ACC112 (cell line): Measurements from ENCODE around the gene RNF149.

Source experiments
- H2AFZ ChIP-seq: fragments of 200-600 bp; sonication (generic); one replicate; pipeline ENCODE4 v1.6.0; 2017; ENCODE audit warnings: antibody characterized with exemption, low read length; ENCODE audit not compliant: unreplicated experiment
- H3K27ac ChIP-seq: fragments of 200-600 bp; sonication (generic); 2 replicates; pipeline ENCODE4 v1.5.1; 2014; ENCODE audit warnings: low read depth, mild to moderate bottlenecking, antibody characterized with exemption, low read length, moderate library complexity
- H3K27me3 ChIP-seq: fragments of 200-600 bp; sonication (generic); 2 replicates; pipeline ENCODE4 v1.6.1; 2014; ENCODE audit warnings: mild to moderate bottlenecking, antibody characterized with exemption, low read length, moderate library complexity, mixed read lengths; ENCODE audit not compliant: insufficient read depth
- H3K36me3 ChIP-seq: fragments of 200-600 bp; sonication (generic); 2 replicates; pipeline ENCODE4 v1.6.1; 2016; ENCODE audit warnings: mild to moderate bottlenecking, antibody characterized with exemption, low read length, moderate library complexity, mixed read lengths; ENCODE audit not compliant: insufficient read depth
- H3K4me1 ChIP-seq: fragments of 200-600 bp; sonication (generic); one replicate; pipeline ENCODE4 v1.6.1; 2016; ENCODE audit warnings: low read length, mixed read lengths; ENCODE audit not compliant: insufficient read depth, unreplicated experiment, control insufficient read depth
- H3K4me3 ChIP-seq: fragments of 200-600 bp; sonication (generic); 2 replicates; pipeline ENCODE4 v1.5.1; 2014; ENCODE audit warnings: mild to moderate bottlenecking, low read depth, low read length
- H3K79me2 ChIP-seq: fragments of 200-600 bp; sonication (generic); one replicate; pipeline ENCODE4 v1.6.0; 2016; ENCODE audit warnings: low read length; ENCODE audit not compliant: control insufficient read depth, unreplicated experiment, insufficient read depth

Gene RNF149

GRCh38 chr2:101295895-101296294 lies 12.6 kb downstream of the RNF149 start:
- Histone ChIP-seq H2AFZ (no peak overlapping the region), H3K27me3 (no peaks in the 10 kb centered on the region), H3K36me3 (peaks cover 19% of the 10 kb centered on the region), H3K79me2 (peaks cover 74% of the 10 kb centered on the region), H3K4me1 (peaks cover 13% of the 10 kb centered on the region), H3K27ac (no peak overlapping the region), H3K4me3 (no peak overlapping the region)

DNA sequence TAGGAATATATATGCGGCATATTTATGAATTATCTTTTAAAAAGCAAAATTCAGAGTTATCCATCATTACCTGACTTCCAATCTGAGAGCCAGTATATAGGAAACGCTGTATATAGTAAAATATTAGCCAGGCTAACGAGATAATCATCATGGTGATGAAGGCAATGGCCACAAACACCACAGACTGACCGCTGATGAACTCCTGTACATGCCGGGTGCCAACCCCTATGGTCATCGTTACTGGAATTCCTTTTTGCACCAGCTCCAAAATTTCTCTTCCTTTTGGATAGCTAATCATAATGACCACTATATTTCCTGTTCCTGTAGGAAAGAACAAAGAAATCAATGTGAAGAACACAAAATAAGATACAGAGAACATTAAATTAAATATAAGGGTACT lies 13.6 kb downstream of the RNF149 start:
- H3K36me3 ChIP-seq, result peaks cover 19% of the 10 kb centered on the region
- H3K4me3 ChIP-seq, result no peak overlapping the region
- peaks cover 13% of the 10 kb centered on the region for H3K4me1 ChIP-seq
- H2AFZ ChIP-seq, result no peak overlapping the region
- H3K27ac ChIP-seq, result no peak overlapping the region
- H3K79me2 ChIP-seq, result peaks cover 64% of the 10 kb centered on the region
- no peaks in the 10 kb centered on the region for H3K27me3 ChIP-seq

DNA sequence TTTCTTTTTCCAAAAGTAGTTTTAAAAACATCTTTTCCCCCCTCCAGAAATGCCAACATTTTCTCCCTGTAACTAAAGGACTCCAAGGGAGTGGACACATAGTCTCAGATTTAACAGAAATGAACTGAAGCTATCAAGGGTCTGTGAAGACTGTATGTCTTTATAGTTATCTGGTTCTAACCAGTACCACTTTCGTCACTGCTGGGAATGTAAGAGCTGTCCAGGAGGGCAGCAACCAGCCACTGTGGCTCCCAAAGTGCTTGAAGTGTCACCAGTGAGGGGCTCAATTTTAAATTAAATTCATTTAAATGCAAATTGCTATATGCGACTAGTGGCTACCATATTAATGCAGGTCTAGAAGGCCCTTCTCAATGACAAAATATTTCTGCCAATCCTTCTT lies 15.0 kb downstream of the RNF149 start:
- Histone ChIP-seq H3K4me1 (peaks cover 13% of the 10 kb centered on the region), H3K27ac (no peak overlapping the region), H3K79me2 (peaks cover 51% of the 10 kb centered on the region)

DNA sequence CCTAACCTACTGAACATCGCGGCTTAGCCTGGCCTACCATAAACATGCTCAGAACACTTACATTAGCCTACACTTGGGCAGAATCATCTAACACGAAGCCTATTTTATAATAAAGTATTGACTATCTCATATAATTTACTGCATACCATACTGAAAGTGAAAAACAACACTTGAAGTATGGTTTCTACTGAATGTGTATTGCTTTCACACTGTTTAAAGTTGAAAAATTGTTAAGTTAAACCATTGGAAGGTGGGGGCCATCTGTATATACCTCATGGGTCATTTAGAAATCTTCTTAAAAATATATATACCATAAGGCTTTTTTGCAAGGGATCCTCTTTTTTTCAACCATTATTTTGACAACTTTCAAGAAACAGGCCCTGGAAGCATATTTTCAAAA lies 16.5 kb downstream of the RNF149 start:
- Histone ChIP-seq H3K27ac (no peak overlapping the region), H3K27me3 (no peaks in the 10 kb centered on the region), H3K4me1 (peaks cover 10% of the 10 kb centered on the region), H3K4me3 (no peak overlapping the region), H3K36me3 (peaks cover 31% of the 10 kb centered on the region), H2AFZ (no peak overlapping the region), H3K79me2 (peaks cover 40% of the 10 kb centered on the region)

More for the DNA sequence above, 15.0 kb downstream of the RNF149 start:
- Histone ChIP-seq H3K4me3 (no peak overlapping the region), H3K27me3 (no peaks in the 10 kb centered on the region), H2AFZ (no peak overlapping the region), H3K36me3 (peaks cover 24% of the 10 kb centered on the region)

- Histone ChIP-seq H3K27me3 (no peaks in the 10 kb centered on the region), H3K79me2 (peaks cover 28% of the 10 kb centered on the region), H3K4me1 (peaks cover 1% of the 10 kb centered on the region), H3K4me3 (no peak overlapping the region), H3K36me3 (peaks cover 40% of the 10 kb centered on the region), H2AFZ (no peak overlapping the region), H3K27ac (no peak overlapping the region)
These were observed 17.8 kb downstream of the RNF149 start for GRCh38 chr2:101290711-101291110.

GRCh38 chr2:101287303-101287702 lies 21.2 kb downstream of the RNF149 start:
- Histone ChIP-seq H2AFZ (no peak overlapping the region), H3K27ac (no peak overlapping the region), H3K4me1 (no peaks in the 10 kb centered on the region), H3K79me2 (peaks cover 6% of the 10 kb centered on the region), H3K36me3 (peaks cover 36% of the 10 kb centered on the region), H3K4me3 (no peak overlapping the region), H3K27me3 (no peaks in the 10 kb centered on the region)

DNA sequence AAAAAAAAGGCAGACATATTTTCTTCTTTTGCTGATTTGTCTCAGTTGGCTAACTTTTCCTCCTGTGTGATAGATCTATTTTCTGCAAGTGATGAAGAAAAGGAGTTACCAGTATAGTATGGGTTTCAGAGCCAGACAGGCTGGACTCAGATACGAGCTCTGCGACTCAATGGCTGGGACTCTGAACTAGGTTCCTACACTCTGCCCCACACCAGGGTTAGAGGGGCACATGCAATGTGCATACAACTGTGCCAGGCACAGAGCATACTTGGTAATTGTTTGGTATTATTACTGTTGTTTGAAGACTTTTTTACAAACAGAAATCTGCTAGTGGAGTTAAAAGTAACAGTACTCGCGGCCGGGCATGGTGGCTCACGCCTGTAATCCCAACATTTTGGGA lies 21.8 kb downstream of the RNF149 start:
- Histone ChIP-seq H3K27me3 (no peaks in the 10 kb centered on the region), H3K27ac (no peak overlapping the region), H3K36me3 (peaks cover 41% of the 10 kb centered on the region), H3K79me2 (peaks cover 4% of the 10 kb centered on the region), H2AFZ (no peak overlapping the region), H3K4me1 (no peaks in the 10 kb centered on the region), H3K4me3 (no peak overlapping the region)

DNA sequence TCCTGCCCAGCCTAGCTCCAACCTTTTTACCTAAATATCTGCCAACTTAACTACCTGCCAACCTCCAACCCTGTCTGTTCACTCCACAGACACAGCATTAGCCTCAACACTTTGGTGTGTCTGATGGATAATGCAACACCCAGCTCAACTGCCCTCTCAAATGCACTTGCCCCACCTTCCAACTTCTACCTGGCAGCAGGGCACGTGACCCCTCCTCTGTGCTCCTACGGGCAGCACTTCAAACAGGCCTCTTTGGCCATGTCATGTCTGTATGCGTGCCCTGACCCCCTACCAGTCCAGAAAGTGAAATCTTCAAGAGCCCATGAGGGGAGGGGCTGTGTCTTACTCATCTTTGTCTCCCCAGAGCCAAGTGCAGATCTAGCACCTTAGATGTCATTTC lies 25.5 kb downstream of the RNF149 start:
- Histone ChIP-seq H3K36me3 (peaks cover 38% of the 10 kb centered on the region), H3K4me1 (no peaks in the 10 kb centered on the region), H3K27ac (no peak overlapping the region), H3K4me3 (no peak overlapping the region), H3K79me2 (no peaks in the 10 kb centered on the region), H2AFZ (no peak overlapping the region), H3K27me3 (no peaks in the 10 kb centered on the region)

DNA sequence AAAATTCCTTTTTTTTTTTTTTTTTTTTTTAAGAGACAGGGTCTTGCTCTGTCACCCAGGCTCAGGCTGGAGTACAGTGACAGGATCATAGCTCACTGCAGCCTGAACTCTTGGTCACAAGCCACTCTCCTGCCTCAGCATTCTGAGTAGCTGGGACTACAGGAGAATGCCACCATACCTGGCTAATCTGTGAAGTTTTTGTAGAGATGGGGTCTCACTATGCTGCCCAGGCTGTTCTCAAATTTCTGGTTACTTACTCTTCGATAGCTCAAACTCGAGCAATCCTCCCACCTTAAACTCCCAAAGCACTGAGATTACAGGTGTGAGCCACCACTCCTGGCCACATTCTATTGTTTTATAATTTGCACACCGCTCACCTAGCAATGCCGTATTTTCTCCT lies 27.0 kb downstream of the RNF149 start:
- Histone ChIP-seq H3K27ac (no peak overlapping the region), H3K4me3 (no peak overlapping the region), H3K4me1 (no peaks in the 10 kb centered on the region), H3K79me2 (no peaks in the 10 kb centered on the region), H3K27me3 (no peaks in the 10 kb centered on the region), H3K36me3 (peaks cover 38% of the 10 kb centered on the region), H2AFZ (no peak overlapping the region)

DNA sequence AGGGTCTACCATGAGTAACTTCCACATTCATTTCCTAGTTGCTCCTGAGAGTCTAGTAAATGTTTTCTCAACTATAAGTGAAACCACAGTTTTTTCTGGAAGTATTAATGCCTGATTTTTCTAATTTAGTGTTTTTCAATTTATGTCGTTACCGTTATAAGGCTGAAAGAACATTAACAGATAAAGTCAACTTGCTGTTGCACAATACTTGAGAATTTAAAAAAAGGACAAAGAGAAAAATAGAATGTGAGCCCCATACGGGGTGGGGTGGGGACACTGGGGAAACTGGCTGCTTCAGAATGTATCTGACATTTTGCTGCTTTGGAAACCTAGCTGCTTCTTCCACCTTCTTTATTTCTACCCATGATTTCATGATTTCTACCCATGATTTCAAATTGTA lies 29.6 kb downstream of the RNF149 start:
- Histone ChIP-seq H3K27me3 (no peaks in the 10 kb centered on the region), H3K4me3 (no peak overlapping the region), H3K4me1 (no peaks in the 10 kb centered on the region), H2AFZ (no peak overlapping the region), H3K79me2 (no peaks in the 10 kb centered on the region), H3K27ac (no peak overlapping the region), H3K36me3 (peaks cover 33% of the 10 kb centered on the region)

- H3K27ac ChIP-seq, result no peak overlapping the region
- no peak overlapping the region for H3K4me3 ChIP-seq
- H2AFZ ChIP-seq, result no peak overlapping the region
- H3K4me1 ChIP-seq, result no peaks in the 10 kb centered on the region
- H3K36me3 ChIP-seq, result peaks cover 39% of the 10 kb centered on the region
- H3K27me3 ChIP-seq, result no peaks in the 10 kb centered on the region
- no peaks in the 10 kb centered on the region for H3K79me2 ChIP-seq
These were observed 31.4 kb downstream of the RNF149 start for GRCh38 chr2:101277111-101277510.
